Medulla oblongata (tissue), 1 donor: ENCODE measurements around the gene CAMK1D.
"Not testable (repeated sequence)": the region's sequence is repeated elsewhere in the genome, so short reads cannot be mapped to it uniquely, and the experiment has no call there.

ENCODE experiments used
- DNase-seq: peaks from one replicate; pipeline ENCODE4 v3.0.0-alpha.2; 2015; ENCODE audit errors: extremely low spot score

CAMK1D gene

DNA sequence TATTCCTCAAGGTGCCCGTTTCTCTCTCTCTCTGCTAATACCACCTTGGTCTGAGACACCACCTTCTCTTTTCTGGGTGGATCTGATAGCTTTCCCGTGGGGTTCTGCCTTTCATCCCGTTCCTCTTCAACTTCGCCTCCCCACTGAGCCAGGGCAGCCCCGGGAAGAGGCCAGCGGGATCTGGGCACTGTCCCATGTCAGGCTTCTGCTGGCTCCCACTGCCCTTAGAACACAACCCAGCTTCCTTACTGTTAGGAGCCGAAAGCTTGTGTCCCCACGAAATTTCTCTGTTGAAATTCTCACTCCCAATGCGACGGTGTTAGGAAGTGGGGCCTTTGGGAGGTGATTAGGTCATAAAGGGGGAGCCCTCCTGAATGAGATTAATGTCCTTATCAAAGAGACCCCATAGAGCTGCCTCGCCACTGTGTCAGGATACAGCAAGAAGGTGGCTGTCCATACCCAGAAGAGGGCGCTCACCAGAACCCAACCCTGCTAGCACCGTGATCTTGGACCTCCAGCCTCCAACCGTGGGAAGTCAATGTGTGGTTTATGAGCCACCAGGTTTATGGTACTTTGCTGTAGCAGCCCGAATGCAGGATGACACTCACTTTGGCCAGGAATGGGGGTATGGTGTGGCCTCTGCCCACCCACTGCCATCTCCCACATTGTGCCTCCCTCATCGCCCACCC, 79.2 kb downstream of the CAMK1D start:
- DNase-seq = no peak

DNA sequence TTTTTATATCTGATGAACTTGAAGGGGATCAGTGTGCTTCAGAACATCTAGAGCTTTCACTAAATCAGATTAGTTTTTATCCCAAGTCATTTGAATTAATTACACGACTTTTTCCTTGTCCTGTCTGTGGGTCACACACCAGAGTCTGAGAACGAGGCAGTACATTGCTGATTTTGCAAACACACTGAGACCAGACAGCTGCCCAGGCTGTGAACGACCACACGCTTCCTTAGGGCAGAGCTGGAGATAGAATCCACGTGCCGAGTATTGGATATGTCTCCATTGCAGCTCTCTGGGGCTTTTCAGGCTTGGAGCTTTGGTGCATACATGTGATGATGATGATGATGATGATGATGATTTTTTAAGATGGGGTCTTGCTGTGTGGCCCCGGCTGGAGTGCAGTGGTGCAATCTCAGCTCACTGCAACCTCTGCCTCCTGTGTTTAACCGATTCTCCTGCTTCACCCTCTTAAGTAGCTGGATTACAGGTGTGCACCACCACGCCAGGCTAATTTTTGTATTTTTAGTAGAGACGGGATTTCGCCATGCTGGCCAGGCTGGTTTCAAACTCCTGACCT, 81.1 kb downstream of the CAMK1D start:
- no peak for DNase-seq

DNA sequence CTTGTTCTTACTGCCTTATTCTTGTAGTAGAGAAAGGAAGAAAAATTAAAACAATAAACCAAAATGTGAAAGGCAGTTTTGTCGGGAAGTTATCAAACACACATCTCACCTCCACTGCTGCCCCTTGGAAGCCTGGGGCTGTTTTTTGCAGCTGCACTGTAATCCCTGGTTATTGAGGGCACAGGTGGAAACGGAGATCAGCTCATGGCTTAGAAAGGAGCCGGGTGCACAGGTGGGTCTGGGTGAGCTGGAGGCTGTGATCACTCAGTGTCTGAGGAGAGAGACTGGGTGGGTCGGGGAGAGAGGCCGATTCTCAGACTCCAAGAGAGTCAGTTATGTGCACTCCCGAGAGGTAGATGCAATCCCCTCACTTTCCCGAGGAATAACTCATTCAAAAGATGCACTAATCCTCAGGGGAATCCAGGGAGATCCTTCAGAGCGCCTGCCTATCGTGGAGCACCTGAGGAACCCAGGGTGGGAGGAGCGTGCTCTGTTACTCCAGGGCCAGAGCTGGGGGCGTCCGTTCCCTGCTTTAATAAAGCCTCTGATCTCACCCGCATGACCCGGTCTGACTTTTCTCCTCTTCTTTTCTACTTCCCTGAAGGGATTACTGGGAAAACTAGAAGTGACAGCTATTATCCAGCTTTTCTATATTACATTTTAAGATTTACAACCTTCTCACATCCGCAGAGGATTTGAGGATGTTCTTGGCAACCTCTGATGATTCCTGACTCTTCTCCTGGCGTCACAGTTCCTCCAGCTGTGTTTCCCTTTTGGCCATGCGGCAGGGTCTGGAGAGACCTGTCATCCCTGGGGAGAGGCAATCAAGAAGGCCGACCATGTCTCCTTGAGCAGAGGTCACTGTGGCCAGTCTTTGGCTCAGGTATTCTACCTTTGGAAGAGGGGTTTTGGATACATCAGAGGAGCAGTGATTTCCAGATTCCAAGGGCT, 82.1 kb downstream of the CAMK1D start:
- DNase-seq = no peak

DNA sequence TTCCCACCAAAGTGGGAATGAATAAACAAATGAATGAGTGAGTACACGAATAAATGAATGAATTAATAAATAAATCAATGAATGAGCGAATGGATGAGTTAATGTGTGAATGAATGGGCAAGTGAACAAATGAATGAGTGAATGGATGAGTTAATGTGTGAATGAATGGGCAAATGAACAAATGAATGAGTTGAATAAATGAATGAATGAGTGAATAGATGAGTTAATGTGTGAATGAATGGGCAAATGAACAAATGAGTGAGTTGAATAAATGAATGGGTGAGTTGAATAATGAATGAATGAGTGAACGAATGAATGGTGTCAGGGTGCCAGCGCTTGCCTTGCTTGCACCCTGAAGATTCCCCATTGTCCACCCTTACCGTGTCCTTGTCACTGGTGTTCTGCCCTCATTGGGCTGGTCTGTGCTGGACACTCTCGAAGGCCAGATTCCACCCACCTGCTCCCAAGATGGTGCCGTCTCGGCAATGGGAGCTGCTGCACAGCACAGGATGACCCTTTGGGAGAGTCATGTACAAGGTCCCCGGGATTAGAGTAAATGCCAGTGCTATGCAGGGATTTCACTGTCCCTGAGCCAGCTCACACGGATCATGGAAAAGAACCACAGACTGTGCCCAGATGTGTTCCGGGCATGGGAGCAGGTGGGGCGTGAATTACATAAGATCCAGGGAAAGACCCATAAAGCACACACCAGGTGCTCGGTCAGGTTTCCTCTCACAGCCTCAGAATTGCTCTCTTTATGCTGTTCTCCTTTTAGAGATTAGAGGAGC, 83.2 kb downstream of the CAMK1D start:
- no peak for DNase-seq

DNA sequence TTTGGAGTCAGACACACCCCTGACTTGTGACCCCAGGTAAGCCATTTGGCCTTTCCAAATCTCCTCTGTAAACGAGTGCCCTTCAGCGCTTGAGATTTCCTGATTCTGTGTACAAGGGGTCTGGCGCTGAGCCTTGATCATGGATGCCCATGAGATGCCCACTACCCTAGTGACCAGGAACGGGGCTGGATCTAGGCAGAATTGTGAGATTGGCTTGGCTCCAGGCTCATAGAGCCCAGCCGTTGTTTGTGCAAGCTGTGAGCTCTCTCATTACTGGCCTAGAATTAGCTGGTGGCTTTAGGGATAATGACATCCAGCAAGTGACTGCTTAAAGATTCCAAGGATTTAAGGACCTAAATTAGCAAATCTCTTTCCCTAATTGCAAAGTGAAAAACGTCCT, 84.9 kb downstream of the CAMK1D start:
- DNase-seq = no peak

DNA sequence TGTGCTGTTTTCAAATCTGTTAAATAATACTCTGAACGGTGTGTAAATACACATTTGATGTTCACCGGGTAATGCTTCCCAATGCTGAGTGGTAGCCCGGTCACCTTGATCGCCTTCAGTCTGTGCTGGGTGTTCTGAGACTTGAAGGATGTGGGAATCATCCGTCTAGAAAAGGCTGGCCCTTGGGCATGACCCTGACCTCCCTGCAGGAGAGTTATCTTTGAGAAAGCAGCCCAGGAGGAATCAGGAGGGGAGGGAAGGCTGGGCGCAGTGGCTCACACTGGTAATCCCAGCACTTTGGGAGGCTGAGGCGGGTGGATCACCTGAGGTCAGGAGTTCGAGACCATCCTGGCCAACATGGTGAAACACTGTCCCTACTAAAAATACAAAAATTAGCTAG, 85.3 kb downstream of the CAMK1D start:
- not testable (repeated sequence) for DNase-seq

DNA sequence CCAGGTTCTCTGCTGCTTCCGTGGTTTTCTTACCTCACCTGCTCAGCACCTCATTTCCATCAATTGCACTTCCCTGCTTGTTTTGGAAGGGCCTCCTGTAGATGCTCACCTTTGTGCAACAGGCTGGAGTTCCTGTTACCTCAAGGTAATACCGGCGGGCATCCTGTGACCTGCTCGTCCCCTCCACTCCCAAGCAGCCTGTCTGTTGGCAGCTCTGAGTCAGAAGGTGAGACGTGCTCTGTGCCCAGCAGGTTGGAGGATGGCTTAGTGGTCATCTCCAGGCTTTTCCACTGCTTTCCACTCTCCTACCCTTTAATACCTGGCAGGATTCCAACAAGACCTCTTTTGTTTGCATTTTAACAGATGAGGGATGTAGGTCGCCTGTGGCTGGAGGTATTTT, 86.0 kb downstream of the CAMK1D start:
- DNase-seq = no peak

DNA sequence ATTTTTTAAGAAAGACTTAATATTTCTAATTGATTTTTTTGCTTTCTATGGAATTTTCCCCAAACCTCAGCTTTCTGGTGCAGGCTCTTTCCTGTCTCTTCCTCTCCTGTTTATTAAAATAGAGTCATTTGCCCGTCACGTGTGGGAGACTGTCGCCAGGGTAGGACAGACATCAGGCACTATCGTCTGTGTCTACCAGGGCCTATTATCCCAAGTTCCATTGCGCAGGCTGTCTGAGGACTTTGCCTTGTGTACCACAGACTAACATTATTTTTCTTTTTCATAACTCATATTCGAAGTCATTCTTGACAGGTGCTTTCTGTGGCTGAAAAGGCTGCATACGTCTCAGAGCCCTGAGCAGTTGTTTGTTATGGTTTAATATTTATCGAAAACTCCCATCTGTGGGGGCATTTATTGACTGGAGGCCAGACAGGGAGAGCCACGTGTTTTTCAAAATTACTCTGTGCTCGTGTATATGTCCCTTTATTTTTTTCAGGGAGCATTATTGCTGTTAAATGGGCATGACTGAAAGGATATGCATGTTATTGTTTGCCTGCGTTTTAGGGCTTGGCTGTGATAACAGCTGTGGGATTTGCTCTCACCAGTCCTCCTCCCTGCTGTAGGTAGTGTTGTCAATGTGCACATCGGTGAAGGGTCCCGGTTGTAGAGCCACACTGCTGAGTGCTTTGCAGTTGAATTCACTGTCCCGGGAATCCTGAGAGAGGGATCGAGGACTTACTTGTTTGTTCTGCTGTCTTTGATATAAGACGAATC, 89.8 kb downstream of the CAMK1D start:
- no peak for DNase-seq

DNA sequence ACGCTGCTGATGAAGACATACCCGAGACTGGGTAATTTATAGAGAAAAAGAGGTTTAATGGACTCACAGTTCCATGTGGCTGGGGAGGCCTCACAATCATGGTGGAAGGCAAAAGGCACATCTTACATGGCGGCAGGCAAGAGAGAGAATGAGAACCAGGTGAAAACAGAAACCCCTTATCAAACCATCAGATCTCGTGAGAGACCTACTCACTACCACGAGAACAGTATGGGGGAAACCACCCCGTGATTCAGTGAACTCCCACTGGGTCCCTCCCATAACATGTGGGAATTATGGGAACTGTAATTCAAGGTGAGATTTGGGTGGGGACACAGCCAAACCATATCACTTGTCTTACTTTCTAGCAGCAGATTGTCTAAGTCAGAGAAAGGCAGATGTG, 90.4 kb downstream of the CAMK1D start:
- not testable (repeated sequence) for DNase-seq

DNA sequence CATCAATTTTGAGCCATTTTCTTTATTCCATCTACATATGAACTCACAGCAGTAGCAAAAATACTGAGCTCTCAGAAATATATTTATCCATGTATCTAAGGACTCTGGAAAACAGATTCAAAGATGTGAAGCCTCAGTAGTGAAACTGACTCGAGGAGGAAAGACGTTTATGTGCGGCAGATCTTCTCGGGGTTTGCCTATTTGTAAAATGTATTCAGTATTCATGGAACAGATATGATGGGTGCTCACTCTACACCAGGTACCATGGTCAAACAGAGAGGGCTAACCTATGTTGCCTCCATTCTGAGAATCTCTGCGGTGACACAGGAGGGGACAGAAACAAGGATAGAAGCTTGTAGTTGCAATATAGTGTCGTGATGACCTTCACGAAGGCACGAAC, 93.7 kb downstream of the CAMK1D start:
- no peak for DNase-seq

DNA sequence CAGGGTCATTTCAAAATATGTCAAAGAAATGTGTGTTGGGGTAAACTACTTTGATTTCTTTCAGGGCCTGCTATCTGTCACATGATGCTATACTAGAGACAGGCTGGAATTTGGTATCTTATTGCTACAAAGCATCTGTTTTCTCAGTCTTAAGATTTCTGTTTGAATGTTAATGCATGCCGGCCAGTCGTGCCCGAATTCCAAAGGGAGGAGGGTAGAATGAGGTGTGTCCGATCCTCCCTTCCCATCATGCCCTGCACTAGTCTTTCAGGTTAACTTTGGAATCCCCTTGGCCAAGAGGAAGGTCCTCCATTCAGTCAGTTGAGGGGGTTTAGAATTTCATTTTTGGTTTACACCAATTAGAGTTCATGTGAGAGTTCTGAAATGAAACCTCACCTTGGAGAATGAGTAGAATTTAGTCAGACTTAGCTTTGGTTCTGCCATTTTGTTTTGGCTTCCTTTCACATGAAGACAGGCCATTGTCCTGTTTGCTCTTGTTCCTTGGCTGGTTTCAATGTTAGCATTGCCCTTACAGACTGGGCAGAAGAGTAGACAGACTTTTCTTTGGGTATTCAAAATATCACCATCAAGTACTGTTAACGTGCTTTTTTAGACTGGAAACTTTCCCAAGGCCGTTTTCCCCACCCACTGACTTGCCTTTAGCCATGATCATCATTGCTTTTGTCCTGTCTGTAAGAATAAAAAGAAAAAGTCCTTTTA, 95.8 kb downstream of the CAMK1D start:
- no peak for DNase-seq

DNA sequence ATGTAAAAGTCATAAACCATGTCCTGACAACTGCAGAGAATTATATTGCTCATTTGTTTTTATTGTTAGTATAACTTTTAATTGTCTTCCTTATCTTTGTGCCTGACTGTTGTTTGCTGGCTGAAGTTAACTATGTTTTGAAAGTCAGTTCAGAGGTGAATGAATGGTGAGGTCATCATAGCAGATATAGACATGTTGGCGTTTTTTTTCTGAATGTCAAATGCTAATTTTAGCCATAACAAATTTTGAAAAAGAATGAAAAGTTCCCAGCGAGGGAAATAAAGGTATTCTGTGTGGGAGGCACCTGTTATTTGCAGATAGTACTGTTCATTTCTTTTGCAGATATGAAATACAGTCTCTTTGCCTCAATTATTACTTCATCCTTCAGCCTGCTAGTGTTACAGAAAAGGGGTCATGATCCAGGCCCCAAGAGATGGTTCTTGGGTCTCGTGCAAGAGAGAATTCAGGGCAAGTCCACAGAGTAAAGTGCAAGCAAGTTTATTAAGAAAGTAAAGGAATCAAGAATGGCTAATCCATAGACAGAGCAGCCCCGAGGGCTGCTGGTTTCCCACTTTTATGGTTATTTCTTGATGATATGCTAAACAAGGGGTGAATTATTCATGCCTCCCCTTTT, 96.5 kb downstream of the CAMK1D start:
- DNase-seq = no peak

DNA sequence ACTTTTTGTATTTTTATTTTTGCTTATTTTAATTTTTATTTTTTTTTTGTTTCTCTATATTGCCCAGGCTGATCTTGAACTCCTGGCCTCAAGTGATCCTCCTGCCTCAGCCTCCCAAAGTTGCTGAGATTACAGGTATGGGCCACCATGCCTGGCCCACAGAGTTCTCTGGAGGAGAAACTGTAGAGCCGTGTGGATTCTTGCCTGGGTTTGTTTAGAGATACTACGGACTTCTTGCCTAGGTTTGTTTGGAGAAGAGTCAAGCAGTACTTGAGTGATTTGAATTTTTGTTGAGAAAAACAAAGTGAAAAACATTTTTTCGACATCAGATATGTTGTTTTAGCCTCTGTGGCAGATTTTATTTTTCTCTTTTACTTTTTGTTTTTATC, 99.0 kb downstream of the CAMK1D start:
- no peak for DNase-seq

DNA sequence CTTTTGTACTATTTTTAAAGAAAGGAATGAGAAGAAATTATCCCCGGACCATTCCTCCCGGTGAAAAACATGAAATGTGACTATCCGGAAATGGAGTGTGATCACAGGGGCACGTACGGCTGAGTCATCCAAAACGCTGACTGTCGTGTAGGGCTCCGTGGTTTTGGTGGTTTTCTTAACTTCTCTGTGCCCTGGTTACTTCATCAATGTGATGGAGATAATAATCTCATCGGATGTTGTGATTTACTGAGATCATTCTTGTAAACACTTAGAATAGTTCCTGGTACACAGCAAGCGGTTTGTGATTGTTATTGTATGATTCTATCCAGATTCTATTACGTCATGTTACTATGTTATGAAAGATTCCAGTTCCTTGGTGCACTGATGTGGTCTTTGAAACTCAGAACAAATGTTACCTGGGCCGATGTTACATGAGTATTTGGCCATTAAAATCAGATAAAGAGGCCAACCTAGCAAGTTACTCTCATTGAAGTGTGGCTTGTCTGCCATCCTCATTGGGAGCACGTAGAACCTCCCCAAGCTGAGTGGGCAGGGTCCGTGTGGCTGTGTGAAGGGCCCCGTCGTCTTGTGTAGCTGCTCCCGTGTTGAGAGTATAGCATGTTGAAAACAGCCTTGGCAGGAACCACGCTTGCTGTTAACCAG, 99.5 kb downstream of the CAMK1D start:
- DNase-seq = peak; percentile 33

DNA sequence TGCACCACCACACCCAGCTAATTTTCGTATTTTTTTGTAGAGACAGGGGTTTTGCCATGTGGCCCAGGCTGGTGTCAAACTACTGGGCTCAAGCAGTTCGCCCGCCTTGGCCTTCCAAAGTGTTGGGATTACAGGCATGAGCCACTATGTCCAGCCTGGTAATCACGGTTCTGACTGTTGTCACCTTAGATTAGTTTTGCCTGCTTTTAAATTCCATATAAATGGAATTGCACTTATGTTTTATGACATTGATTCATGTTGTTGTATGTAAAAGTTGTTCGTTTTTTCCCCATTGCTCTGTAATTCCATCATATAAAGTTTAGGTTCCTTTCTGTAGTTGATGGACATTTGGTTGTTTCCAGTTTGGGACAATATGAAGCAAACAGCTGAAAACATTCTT, 106.0 kb downstream of the CAMK1D start:
- no peak for DNase-seq

DNA sequence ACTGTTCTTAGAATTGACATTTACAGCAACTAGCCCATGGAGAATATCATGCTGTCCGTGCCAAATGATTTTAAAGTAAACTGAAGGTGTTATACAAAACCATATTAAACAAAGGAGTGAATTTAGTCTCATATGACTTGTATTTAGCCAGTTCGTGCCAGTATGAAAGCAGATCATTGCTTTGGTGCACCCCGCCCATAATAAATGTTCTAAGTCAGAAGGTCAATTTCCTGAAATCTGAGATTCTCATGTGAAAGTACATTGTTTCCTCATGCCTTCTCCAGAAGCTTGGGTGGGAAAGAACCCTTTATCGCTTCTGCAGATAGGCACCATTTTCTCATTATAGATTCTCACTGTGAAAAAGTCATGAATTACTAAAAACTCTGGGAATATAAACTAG, 106.4 kb downstream of the CAMK1D start:
- DNase-seq = no peak

DNA sequence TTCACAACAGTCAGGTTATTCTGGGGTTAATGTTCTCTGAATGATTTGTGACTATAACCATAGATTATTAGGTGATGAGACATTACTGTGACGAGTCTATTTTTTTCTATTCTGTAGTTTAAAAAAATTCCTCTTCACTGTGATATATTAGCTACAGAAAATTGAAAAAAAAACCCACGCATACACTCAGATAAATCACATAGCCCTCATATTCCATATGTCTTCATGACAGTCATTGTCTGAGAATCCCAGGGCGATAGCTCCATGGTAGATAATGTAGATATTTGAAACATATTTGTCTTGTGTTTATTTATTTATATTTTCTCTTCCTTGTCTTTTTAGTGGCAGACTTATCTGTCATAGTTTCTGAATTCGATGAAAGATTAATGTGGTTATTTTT, 110.0 kb downstream of the CAMK1D start:
- no peak for DNase-seq

DNA sequence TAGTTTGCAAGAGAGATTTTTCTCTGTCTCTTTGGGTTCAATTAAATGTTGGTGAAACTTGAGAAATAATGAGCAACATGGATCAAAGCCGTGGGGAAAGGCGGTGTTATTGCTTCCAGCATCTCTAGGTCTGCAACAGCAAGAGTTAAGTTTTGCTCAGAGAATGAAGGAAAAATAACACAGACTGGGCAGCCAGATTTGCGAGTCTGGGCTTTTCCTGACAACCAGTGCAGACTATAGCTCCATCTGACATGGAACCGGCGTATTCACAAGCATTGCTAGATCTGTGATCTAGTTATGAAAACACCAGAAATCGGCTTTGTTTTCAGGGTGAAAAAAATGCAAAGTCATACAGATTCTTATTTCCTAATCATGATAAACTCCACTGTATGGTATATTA, 110.4 kb downstream of the CAMK1D start:
- no peak for DNase-seq

DNA sequence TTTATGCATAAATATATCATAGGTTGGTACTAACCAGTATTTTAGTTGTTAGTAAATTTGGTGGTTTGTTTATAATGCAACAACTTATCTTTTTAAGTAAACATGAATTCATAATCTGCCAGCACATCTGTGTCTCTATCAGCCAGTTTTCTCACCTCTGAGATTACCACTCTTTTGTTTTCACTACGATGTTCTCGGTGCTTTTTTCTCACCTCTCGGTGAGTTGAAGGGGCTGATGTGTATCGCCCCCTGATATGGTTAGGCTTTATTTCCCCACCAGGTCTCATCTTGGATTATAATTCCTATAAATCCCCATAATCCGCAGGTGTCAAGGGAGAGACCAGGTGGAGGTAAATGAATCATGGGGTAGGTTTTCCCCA, 114.1 kb downstream of the CAMK1D start:
- no peak for DNase-seq
